ENCODE data around the gene SOD3. TPM values are rescaled to one million over a fixed set of nuclear protein-coding genes. Genes with fewer than 3 reads are reported as not detected.

SOD3 gene, protein sequence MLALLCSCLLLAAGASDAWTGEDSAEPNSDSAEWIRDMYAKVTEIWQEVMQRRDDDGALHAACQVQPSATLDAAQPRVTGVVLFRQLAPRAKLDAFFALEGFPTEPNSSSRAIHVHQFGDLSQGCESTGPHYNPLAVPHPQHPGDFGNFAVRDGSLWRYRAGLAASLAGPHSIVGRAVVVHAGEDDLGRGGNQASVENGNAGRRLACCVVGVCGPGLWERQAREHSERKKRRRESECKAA
- not detected for total RNA-seq

DNA sequence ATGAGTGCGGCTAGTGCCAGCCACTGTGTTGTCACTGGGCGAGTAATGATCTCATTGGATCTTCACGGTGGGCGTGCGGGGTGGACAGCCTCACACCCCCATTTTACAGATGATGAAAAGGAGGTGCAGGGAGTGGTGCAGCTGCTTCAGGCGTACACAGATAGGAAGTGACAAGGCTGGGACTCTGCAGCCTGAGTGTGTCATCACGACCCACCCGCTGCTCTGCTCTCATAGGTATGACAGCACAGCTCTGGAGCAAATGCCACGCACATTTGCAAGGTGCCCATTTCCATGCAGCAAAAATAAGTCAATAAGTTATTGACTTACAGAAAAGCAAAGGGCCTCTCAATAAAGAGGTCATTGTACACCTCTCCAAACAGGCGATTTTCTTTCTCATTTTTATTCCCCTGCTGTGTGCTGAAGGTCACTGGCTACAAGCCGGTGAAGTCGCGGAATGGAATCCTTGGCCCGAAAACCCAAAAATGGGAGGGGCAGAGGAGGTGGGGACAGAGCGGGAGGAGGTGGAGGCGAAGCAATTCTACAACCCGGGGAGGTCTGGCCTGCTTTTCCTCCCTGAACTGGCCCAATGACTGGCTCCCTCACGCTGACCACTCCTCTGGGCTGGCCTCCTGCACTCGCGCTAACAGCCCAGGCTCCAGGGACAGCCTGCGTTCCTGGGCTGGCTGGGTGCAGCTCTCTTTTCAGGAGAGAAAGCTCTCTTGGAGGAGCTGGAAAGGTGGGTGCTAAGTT lies at the start of gene SOD3:
TSS of gene SOD3 (plus strand) at position 658 of the 750 bp plus-strand sequence. CDS start 3,949 bp downstream, outside the sequence.
- DNase-seq (ENCODE audit: low spot score in 2 of 2): no peak
- no peak for ATAC-seq
- Mint-ChIP-seq H3K9me3 (peaks cover 0 to 3% of the 10 kb centered on the region in 2 donors), H3K27ac (peak within 1 kb of the TSS in 1 of 2 donors; percentile 86), H3K36me3 (no peaks in the 10 kb centered on the region)

DNA sequence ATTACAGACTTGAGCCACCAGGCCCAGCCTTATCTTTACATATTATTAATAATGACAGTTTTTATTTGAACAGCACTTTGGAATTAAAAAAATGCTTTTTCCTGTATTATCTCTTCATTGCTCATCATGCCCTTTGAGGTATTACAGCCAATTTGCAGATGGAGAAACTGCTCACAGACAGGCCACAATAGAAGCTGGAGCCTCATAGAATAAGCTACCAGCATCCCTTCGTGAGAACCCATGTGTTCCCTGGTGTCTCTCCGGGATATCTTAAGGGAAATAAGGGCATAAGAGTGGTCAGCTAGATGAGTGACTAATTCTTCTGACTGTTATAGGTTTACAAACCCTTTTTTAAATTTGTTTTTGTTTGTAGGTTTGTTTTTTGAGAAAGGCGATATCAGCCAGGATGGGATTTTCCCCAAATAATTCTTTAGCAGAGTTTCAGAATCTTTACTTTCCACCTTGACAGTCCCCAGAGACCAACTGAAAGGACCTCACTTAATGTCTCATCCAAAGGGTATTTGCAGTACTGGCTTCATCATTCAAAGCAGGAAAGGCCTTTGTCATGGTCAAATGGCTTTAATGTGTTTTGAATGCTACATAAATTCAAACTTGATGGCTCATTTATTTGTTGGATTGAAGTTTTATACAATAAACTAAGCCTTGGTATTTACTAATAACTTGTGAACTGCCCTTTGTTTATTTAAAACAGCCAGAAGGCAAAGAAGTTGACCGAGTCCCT lies 48.0 kb upstream of the SOD3 start:
- DNase-seq (ENCODE audit: low spot score in 2 of 2) (no peak), ATAC-seq (no peak)
- Mint-ChIP-seq H3K9me3 (peaks cover 5 to 7% of the 10 kb centered on the region in 2 donors), H3K36me3 (no peaks in the 10 kb centered on the region), H3K27ac (no peak overlapping the region)

DNA sequence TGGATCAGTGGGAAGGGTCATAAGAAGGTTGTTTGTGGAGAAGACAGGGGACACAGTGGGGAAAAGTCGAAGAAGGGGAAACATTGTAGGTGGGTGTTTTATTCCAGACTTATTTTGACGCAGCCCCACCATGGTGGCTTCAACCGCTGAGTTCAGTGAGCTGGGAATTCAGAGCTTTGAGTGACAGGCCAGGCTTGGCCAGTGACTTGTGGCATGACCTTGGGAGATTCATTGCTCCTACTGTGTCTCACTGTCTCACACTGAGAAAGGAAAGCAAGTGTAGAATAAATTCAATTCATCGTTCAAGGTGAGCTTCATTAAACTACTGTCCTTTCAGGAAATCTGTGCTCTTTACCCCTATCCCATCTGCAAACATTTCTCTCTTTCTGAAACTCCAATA lies 47.4 kb upstream of the SOD3 start:
- H3K36me3 Mint-ChIP-seq: no peaks in the 10 kb centered on the region

DNA sequence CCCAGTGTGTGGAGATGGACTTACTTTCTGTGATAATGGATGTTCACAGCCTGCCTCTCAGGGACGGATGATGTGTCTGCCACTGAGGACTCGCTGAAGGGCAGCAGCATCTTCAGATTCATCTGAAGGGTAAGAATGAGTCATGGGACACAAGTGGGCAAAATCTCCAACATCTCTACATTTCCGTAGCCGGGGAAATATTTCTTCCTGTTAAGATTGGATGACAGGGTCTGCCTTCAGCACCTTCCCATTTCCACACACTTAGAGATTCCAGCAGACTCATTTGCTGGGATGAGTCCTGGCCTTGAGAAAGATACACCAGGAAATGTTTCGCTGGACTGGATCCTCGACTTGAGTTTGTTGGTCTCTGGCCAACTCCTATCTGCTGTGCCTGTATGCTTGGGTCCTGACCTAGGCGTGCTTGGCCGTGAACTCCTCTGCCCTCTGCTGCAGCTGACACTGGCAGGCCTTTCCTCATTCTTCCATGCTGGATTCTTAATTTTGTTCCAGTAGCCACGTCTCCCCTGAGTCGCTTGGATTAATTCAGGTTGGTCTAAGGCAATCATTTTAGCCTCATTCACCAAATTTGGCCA lies 46.5 kb upstream of the SOD3 start:
- peaks cover 4 to 11% of the 10 kb centered on the region in 2 donors for H3K9me3 Mint-ChIP-seq
- H3K36me3 Mint-ChIP-seq: no peaks in the 10 kb centered on the region
- DNase-seq (ENCODE audit: low spot score in 2 of 2) (no peak), ATAC-seq (no peak)
- H3K27ac Mint-ChIP-seq: no peak overlapping the region

More for the DNA sequence above, 47.4 kb upstream of the SOD3 start:
- Mint-ChIP-seq H3K27ac (no peak overlapping the region), H3K9me3 (peaks cover 7 to 11% of the 10 kb centered on the region in 2 donors)
- ATAC-seq: no peak
- no peak for DNase-seq (ENCODE audit: low spot score in 2 of 2)

DNA sequence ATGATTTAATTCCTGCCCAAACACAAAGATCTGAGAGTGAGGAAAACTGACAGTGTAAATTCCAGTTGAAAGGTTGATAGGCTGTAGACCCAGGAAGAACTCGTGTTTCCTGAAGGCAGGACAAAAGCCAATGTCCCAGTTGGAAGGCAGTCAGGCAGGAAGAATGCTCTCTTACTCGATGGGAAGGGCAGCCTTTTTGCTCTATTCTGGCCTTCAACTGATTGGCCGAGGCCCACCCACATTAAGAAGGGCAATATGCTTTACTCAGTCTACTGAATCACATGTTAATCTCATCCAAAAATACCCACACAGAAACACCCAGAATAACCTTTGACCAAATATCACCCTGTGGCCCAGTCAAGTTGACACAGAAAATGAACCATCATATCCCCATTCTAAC lies 45.3 kb upstream of the SOD3 start:
- H3K27ac Mint-ChIP-seq: no peak overlapping the region
- DNase-seq (ENCODE audit: low spot score in 2 of 2) (no peak), ATAC-seq (no peak)
- peaks cover 4 to 11% of the 10 kb centered on the region in 2 donors for H3K9me3 Mint-ChIP-seq
- H3K36me3 Mint-ChIP-seq: no peaks in the 10 kb centered on the region

DNA sequence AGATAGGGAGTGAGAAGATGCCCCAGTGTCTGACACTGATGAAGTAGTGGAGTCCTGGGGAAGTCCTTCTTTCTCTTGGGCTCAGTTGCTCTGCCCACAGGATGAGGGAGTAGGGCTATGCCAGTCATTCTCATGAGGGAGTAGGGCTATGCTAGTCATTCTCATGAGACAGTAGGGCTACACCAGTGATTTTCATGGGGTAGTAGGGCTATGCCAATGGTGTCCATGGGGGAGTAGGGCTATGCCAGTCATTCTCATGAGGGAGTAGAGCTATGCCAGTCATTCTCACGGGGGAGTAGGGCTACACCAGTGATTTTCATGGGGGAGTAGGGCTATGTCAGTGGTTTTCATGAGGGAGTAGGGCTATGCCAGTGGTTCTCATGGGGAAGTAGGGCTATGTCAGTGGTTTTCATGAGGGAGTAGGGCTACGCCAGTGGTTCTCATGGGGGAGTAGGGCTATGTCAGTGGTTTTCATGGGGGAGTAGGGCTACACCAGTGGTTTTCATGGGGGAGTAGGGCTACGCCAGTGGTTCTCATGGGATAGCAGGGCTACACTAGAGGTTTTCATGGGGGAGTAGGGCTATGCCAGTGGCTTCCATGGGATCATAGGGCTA lies 43.3 kb upstream of the SOD3 start:
- Mint-ChIP-seq H3K36me3 (peaks cover 7 to 8% of the 10 kb centered on the region in 2 donors), H3K9me3 (peaks cover 11 to 18% of the 10 kb centered on the region in 2 donors), H3K27ac (no peak overlapping the region)
- ATAC-seq: no peak
- DNase-seq (ENCODE audit: low spot score in 2 of 2): no peak

DNA sequence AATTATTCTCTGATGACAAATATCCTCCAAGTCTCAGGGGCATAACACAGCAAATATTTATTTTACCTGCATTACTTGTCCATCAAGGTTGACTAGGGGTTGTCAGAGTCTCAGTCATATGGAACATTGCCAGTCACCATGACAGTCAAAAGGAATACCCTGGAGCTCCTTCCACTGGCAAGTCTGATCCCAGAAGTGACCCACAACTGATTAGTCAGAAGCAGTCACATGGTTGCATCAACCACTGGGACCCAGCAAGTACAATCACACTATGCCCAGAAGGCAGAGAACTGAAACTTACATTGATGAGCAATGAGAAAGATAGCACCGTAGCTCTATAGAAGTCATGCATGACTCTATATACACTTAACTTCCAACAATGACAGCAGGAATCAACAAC lies 41.9 kb upstream of the SOD3 start:
- ATAC-seq: peak; percentile 51 to 71
- Mint-ChIP-seq H3K9me3 (peaks cover 22 to 27% of the 10 kb centered on the region in 2 donors), H3K36me3 (peaks cover 8 to 9% of the 10 kb centered on the region in 2 donors), H3K27ac (no peak overlapping the region)
- DNase-seq (ENCODE audit: low spot score in 2 of 2): no peak

DNA sequence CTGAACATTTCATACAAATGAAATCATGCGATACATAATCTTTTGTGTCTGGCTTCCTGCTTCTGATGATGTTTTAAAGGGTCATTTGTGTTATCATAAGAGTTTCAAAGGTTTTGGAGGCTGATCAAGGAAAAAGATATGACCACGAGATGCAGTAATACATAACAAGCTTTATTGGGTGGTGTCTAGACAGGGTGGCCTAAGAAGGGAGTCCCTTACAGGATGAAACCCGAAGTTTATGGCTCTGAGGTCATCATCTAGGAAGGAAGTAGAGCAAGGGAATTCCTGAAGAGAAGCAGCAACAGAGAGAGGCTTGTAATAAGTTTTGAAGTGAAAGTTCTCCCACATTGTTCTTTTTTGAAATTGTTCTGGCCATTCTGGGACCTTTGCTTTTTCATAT lies 40.8 kb upstream of the SOD3 start:
- no peak for ATAC-seq
- Mint-ChIP-seq H3K36me3 (peaks cover 8 to 9% of the 10 kb centered on the region in 2 donors), H3K27ac (no peak overlapping the region), H3K9me3 (peaks cover 29 to 31% of the 10 kb centered on the region in 2 donors)
- DNase-seq (ENCODE audit: low spot score in 2 of 2): no peak

DNA sequence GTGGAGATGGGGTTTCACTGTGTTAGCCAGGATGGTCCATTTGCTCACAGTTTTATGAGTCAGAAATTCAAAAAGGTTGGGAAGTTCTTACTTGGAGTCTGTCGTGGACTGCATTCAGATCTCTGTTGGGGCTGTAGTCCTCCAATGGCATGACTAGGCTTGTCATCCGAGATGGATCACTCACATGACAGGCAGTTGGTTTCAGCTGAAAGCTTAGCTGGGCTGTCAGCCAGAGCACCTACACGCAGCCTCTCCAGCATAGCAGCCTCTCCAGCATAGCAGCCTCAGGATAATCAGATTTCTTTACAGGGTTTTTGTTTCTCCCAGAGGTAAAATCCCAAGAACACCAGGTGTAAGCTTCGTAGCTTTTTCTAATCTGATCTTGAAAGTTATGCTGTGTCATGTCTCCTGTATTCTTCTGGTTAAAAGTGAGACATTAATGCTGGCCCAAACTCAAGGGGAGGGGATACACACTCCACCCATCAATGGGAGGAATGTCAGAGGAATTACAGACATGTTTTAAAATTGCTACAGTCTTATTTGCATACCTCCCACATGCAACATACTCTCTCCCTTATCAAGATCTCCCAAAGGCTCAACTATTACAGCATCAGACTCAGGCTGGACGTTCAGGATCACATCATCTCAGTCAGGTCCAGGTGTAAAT lies 31.6 kb upstream of the SOD3 start:
- peaks cover 8 to 14% of the 10 kb centered on the region in 2 donors for H3K9me3 Mint-ChIP-seq
- peaks cover 0 to 5% of the 10 kb centered on the region in 2 donors for H3K36me3 Mint-ChIP-seq
- ATAC-seq (no peak), DNase-seq (ENCODE audit: low spot score in 2 of 2) (no peak)
- H3K27ac Mint-ChIP-seq: no peak overlapping the region

DNA sequence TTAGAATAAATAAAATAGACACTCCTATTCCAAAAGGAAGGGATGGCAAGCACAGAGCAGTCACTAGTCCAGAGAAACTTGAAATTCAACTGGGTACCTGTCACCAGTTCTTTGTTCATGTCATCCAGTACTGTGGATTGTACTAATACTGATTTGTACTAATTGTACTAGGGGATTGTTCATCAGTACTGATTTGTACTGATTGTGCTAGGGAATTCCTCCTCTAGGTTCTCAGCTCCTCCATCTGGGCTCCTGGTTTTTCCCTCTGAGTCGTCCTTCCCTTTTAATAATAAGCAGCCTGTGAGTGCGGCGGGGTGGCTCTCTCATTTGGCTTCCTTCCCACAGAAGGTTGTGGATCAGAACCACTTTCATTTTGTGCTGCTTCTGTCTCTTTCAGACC lies 31.0 kb upstream of the SOD3 start:
- ATAC-seq (no peak), DNase-seq (ENCODE audit: low spot score in 2 of 2) (no peak)
- Mint-ChIP-seq H3K36me3 (peaks cover 0 to 5% of the 10 kb centered on the region in 2 donors), H3K27ac (no peak overlapping the region), H3K9me3 (peaks cover 6 to 11% of the 10 kb centered on the region in 2 donors)

DNA sequence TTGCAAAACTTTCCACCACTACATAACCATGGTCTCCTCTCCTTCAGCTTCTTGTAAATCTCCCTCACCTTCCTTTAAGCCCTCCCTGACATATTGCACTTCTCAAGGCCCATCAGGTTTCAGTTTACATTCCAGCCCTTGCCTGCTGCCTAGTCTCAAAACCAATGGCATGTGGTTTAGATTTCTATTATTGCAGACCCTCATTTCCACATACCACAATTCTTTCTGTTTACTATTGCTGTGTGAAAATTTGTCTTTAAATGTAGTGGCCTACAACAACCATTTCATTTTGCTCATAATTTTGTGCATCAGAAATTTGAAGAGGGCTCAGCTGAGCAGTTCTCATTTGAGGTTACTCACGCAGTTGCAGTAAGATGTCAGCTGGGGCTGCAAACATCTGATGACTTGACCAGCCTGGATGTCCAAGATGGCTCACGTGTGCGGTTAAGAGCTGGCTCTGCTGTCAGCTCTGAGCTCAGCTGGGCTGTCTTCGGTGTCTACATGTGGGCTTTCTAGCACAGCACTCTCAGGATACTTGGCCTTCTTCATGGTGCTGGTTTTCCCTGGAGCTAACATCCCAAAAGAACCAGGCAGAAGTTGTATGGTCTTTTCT lies 29.9 kb upstream of the SOD3 start:
- no peak overlapping the region for H3K27ac Mint-ChIP-seq
- DNase-seq (ENCODE audit: low spot score in 2 of 2) (no peak), ATAC-seq (no peak)
- H3K9me3 Mint-ChIP-seq: peaks cover 6% of the 10 kb centered on the region in 2 donors
- peaks cover 0 to 5% of the 10 kb centered on the region in 2 donors for H3K36me3 Mint-ChIP-seq

DNA sequence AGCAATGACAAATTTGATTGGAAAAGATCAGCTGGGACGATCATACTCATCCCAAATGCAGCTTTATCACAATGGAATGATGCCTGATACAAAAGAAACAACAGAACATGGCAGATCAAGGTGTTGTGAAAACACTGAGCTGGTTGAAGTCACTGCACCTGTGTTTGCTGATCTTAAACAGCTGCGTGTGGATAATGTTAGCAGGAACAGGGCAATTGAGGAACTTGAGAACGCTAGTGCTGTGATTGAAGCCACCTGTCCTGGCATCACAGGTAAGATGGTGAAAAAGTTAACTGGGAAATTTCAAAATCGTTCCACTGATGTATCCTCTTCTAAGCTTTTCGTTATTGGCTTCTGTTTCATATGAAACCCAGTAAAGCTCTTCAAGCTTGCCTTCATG lies 27.4 kb upstream of the SOD3 start:
- DNase-seq (ENCODE audit: low spot score in 2 of 2) (no peak), ATAC-seq (no peak)
- Mint-ChIP-seq H3K36me3 (peaks cover 0 to 11% of the 10 kb centered on the region in 2 donors), H3K9me3 (peaks cover 10 to 15% of the 10 kb centered on the region in 2 donors), H3K27ac (no peak overlapping the region)

DNA sequence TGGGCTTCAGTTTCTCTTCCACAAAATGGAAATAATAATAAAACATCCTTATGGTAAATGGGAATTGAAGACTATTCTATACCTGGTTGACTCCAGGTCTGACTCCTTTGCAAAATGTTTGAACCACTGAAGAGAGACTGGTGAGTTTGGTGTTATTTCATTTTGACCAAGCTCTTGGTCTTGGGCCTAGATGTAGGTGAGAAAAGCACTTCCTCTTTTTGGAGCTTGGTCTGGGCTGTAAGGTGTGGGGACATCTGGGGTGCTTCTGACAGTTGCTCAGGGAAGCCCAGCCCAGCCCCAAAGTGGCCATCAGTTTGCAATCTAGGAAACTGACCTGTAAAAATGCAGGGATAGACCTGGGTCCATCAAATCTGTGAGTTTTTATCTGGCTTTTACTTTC lies 26.8 kb upstream of the SOD3 start:
- no peak for DNase-seq (ENCODE audit: low spot score in 2 of 2)
- no peak for ATAC-seq
- Mint-ChIP-seq H3K27ac (no peak overlapping the region), H3K36me3 (peaks cover 0 to 11% of the 10 kb centered on the region in 2 donors), H3K9me3 (peaks cover 10 to 15% of the 10 kb centered on the region in 2 donors)

DNA sequence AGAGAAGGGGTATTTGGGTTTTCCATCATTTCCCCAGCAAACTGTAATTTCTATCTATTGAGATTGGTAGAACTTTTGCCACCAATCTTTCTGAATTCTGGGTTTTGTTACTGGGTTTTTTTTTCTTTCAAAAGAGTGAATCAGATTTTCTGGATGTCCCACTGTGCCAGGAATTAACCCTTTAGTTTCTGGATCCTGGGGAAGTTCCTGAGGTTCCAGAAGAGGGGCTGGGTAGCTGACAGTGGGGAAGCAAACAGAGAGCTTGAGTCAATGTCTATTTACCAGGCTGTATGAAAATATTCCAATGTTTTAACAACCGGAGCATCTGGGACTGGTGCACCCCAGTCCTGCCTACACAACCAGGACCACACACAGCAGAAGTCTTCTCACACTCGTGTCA lies 25.8 kb upstream of the SOD3 start:
- no peak for DNase-seq (ENCODE audit: low spot score in 2 of 2)
- peaks cover 10 to 15% of the 10 kb centered on the region in 2 donors for H3K9me3 Mint-ChIP-seq
- ATAC-seq: no peak
- peaks cover 0 to 11% of the 10 kb centered on the region in 2 donors for H3K36me3 Mint-ChIP-seq
- no peak overlapping the region for H3K27ac Mint-ChIP-seq

DNA sequence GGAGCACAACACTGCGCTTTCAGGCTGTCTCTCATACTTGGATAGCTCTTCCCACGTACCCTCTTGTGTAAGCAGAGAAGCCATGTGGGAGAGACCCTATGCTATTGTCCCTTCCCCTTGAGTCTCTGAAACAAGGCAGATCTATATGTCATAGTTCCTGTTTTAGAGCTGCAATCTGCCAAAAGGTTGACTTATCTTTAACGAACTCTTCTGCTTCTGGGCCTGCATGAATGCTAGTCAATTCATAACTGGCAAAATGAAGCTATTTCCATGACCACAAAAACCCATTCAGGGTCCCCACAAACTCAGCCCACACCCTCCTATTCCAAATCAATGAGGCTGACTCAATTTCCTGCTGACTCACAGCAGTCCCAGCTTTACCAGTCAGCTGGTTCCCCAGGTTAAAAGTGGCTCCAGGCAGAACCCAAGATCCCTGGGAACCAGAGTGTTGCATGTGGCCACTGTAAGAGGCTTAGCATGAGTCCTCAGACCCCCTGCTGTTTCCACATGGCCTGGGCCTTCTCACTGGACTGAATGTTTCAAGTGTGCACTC lies 25.3 kb upstream of the SOD3 start:
- Mint-ChIP-seq H3K36me3 (peaks cover 0 to 11% of the 10 kb centered on the region in 2 donors), H3K27ac (no peak overlapping the region), H3K9me3 (peaks cover 10 to 15% of the 10 kb centered on the region in 2 donors)
- ATAC-seq (peak; percentile 72 to 93), DNase-seq (ENCODE audit: low spot score in 2 of 2) (peak in 1 of 2 donors; percentile 15)
